Measurements from ENCODE around the gene CNGB1.

GRCh38 chr16:57950382-57950781 lies 20.5 kb downstream of the CNGB1 start:
- TF ChIP-seq, protein P1, sequence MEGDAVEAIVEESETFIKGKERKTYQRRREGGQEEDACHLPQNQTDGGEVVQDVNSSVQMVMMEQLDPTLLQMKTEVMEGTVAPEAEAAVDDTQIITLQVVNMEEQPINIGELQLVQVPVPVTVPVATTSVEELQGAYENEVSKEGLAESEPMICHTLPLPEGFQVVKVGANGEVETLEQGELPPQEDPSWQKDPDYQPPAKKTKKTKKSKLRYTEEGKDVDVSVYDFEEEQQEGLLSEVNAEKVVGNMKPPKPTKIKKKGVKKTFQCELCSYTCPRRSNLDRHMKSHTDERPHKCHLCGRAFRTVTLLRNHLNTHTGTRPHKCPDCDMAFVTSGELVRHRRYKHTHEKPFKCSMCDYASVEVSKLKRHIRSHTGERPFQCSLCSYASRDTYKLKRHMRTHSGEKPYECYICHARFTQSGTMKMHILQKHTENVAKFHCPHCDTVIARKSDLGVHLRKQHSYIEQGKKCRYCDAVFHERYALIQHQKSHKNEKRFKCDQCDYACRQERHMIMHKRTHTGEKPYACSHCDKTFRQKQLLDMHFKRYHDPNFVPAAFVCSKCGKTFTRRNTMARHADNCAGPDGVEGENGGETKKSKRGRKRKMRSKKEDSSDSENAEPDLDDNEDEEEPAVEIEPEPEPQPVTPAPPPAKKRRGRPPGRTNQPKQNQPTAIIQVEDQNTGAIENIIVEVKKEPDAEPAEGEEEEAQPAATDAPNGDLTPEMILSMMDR (IDR thresholded peaks at IDR 0.05 in 8 of 11, conservative IDR thresholded peaks at IDR 0.05 in 3 of 11), result no peak
- TF ChIP-seq POLR2A (IDR thresholded peaks at IDR 0.05), result no peak
